ENCODE measurements around the gene AMMECR1L.
"Not testable (repeated sequence)": the region's sequence is repeated elsewhere in the genome, so short reads cannot be mapped to it uniquely, and the experiment has no call there.

The AMMECR1L gene

DNA sequence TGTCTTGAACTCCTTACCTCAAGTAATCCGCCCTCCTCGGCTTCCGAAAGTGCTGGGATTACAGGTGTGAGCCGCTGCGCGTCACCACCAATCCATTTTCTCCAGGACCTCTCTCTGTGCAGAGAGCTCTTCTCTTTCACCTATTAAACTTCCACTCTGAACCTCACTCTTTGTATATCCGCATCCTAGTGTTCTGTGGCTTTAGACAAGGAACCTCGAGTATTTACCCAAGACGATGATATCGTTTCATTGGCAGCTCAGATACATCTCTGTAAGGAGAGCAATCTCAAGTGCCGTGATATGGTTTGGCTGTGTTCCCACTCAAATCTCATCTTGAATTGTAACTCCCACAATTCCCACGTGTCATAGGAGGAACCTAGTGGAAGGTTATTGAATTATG is 59.7 kb downstream of the AMMECR1L start:
- TF ChIP-seq, protein P1, sequence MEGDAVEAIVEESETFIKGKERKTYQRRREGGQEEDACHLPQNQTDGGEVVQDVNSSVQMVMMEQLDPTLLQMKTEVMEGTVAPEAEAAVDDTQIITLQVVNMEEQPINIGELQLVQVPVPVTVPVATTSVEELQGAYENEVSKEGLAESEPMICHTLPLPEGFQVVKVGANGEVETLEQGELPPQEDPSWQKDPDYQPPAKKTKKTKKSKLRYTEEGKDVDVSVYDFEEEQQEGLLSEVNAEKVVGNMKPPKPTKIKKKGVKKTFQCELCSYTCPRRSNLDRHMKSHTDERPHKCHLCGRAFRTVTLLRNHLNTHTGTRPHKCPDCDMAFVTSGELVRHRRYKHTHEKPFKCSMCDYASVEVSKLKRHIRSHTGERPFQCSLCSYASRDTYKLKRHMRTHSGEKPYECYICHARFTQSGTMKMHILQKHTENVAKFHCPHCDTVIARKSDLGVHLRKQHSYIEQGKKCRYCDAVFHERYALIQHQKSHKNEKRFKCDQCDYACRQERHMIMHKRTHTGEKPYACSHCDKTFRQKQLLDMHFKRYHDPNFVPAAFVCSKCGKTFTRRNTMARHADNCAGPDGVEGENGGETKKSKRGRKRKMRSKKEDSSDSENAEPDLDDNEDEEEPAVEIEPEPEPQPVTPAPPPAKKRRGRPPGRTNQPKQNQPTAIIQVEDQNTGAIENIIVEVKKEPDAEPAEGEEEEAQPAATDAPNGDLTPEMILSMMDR (IDR thresholded peaks at IDR 0.05; ENCODE audit: borderline replicate concordance, control extremely low read depth, extremely low read depth, insufficient read depth, missing control alignments) = no peak
- in situ Hi-C loops (cut with MboI; ENCODE audit: low sequenced_read_pairs, unreplicated experiment) = no loop called here
- no peak for DNase-seq (ENCODE audit: low spot score)

DNA sequence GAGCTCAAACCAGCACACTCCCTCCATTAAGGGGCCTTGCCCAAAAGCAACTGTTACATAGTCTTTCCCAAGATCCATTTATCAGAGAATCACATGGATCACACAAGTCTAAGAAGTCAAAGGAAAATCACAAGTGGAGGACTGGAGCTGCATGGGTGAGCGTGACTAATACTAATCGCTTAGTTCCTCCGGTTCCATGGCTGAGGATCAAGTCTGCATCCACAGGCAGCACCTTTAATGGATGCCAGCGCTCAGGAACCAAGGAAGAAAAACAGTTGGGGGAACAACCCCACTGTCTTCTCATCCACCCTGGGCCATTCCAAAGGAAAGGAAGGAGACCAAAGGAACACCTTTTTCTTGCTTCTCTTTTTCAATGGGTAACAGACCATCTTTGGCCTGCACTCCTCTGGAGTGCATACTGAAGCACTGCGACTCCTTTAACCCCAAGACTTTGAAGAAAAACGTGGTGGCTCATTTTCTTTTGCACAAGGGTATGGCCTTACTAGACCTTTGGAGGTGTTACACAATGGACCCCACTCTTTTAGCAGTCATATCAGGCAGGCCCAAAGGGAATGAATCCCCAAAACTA is 65.6 kb downstream of the AMMECR1L start:
- TF ChIP-seq, protein P1 (IDR thresholded peaks at IDR 0.05; ENCODE audit: borderline replicate concordance, control extremely low read depth, extremely low read depth, insufficient read depth, missing control alignments) = no peak
- in situ Hi-C loops (cut with MboI; ENCODE audit: low sequenced_read_pairs, unreplicated experiment) = no loop called here
- no peak for DNase-seq (ENCODE audit: low spot score)

DNA sequence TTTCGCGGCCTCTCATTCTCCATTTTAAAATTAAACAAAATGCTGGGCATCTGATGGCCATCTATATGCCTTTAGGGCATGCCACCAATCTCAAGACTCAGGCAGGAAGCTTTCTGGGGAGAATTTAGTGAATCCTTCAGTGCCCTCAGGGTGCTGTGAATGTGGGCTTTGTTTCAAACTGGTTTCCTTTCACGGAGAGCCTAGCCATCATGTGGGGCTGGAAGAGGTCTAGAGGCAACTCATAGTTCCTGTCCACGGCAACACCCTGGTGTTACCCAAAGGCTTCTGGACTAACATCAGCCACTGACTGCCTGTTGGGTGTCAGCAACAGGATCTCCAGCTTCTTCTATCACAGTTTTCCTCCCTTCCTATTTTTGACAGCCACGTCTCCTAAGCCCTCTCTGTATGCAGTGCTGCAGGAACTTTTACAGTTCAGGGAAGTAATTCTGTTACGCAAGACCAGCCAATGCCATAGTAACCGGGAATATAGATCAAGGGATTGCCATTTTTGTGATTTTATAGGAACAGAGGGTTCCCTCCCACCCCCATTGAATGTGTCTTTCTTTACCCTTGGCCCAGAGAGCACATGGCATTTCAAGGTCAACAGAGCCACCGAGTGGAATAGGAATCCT is 66.8 kb downstream of the AMMECR1L start:
- in situ Hi-C loops (cut with MboI; ENCODE audit: low sequenced_read_pairs, unreplicated experiment) = no loop called here
- TF ChIP-seq, protein P1 (IDR thresholded peaks at IDR 0.05; ENCODE audit: borderline replicate concordance, control extremely low read depth, extremely low read depth, insufficient read depth, missing control alignments) = no peak

DNA sequence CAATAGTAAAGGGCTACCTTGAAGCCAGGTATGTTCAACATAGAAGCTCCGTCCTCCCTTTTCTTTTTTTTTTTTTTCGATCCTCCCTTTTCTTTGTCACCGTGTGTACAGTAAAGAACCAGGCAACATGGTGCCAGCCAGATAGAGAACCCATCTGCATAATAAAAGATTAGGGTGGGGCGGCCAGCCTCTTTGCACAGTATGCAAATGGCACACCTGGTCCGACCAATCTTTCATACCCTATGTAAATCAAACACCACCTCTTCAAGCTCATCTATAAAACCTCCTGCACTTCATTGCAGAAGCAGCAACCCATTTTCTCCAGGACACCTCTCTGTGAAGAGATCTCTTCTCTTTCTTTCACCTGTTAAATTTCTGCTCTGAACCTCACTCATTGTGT is 67.5 kb downstream of the AMMECR1L start:
- TF ChIP-seq, protein P1 (IDR thresholded peaks at IDR 0.05; ENCODE audit: borderline replicate concordance, control extremely low read depth, extremely low read depth, insufficient read depth, missing control alignments) = no peak
- in situ Hi-C loops (cut with MboI; ENCODE audit: low sequenced_read_pairs, unreplicated experiment) = no loop called here
- no peak for DNase-seq (ENCODE audit: low spot score)

More for the DNA sequence above, 66.8 kb downstream of the AMMECR1L start:
- DNase-seq (ENCODE audit: low spot score) = no peak

DNA sequence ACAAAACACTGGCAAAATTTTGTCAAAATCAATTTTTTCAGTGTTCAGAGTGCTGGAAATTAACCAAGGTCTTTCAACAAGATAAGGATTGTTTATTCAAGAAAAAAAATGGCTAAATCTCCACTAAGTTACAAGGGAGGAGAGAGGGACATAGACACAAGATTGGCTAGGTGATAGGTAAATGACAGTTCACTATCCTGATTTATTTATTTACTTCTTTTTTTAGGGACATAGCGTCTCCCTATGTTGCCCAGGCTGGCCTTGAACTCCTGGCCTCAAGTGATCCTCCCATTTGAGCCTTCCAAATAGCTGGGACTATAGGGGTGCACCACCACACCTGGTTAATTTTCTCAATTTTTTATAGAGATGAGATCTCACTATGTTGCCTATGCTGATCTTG is 71.1 kb downstream of the AMMECR1L start:
- DNase-seq (ENCODE audit: low spot score) = no peak
- TF ChIP-seq, protein P1 (IDR thresholded peaks at IDR 0.05; ENCODE audit: borderline replicate concordance, control extremely low read depth, extremely low read depth, insufficient read depth, missing control alignments) = no peak
- in situ Hi-C loops (cut with MboI; ENCODE audit: low sequenced_read_pairs, unreplicated experiment) = no loop called here

DNA sequence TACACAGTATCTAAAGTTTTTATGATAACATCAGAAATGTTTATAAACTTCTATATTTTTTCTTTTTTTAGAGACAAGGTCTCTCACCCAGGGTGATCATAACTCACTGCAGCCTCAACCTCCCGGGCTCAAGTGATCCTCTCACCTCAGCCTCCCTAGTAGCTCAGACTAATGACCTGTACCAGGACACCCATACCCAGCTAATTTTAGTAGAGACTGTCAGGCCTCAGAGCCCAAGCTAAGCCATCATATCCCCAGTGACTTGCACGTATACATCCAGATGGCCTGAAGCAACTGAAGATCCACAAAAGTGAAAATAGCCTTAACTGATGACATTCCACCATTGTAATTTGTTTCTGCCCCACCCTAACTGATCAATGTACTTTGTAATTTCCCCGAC is 73.3 kb downstream of the AMMECR1L start:
- in situ Hi-C loops (cut with MboI; ENCODE audit: low sequenced_read_pairs, unreplicated experiment); DNase-seq (ENCODE audit: low spot score): not testable (repeated sequence)

All from GM13976 (cell line).